Tibial nerve (tissue), 4 donors: ENCODE measurements around the gene ZNF326. TPM values are rescaled to one million over a fixed set of nuclear protein-coding genes. Genes with fewer than 3 reads are reported as not detected.

ENCODE experiments used
- DNase-seq, 2 donors: peaks; one replicate each; pipeline ENCODE4 v3.0.0-alpha.2; 2019; ENCODE audit warnings: low spot score in 2 of 2
- H3K27ac ChIP-seq, 4 donors: fragments of 200-600 bp; sonication (generic) in 3 of 4; one replicate each; pipeline ENCODE4 v1.5.1; 2017 to 2019; ENCODE audit warnings: mild to moderate bottlenecking in 1 of 4
- H3K27me3 ChIP-seq, 2 donors: fragments of 200-600 bp; sonication (generic) in 1 of 2; one replicate each; pipeline versions ENCODE4 v1.5.1 to v1.6.0; 2017 to 2019
- H3K36me3 ChIP-seq, 3 donors: fragments of 200-600 bp; sonication (generic); one replicate each; pipeline ENCODE4 v1.5.1; 2018 to 2019
- H3K4me1 ChIP-seq, 4 donors: fragments of 200-600 bp; sonication (generic) in 3 of 4; one replicate each; pipeline ENCODE4 v1.5.1; 2017 to 2019
- H3K4me3 ChIP-seq, 4 donors: fragments of 200-600 bp; sonication (generic) in 3 of 4; one replicate each; pipeline ENCODE4 v1.5.1; 2017 to 2019; ENCODE audit warnings: mild to moderate bottlenecking in 1 of 4, moderate library complexity in 1 of 4
- H3K9me3 ChIP-seq, 4 donors: fragments of 200-600 bp; sonication (generic) in 3 of 4; one replicate each; pipeline ENCODE4 v1.5.1; 2017 to 2019
- EP300 ChIP-seq, 2 donors: sonication (generic); formaldehyde crosslinking; IDR thresholded peaks; one replicate each; pipeline ENCODE4 v1.6.1; 2017; ENCODE audit warnings: antibody characterized with exemption in 2 of 2, mild to moderate bottlenecking in 1 of 2
- POLR2A ChIP-seq, 2 donors: fragments of 450-650 bp; IDR thresholded peaks; one replicate each; pipeline ENCODE4 v1.6.1; 2017; ENCODE audit warnings: antibody characterized with exemption in 2 of 2, mild to moderate bottlenecking in 2 of 2, moderate library complexity in 2 of 2
- WGBS, 2 donors: methylation state at CpG; one replicate each; pipeline ENCODE4 v1.1.5; 2018; 5-methylcytosine and 5-hydroxymethylcytosine counted together
- total RNA-seq, 4 donors: library from RNA; depleted of rRNA; stranded (reverse); fragments of >200 nt; gene quantifications; one replicate each; pipeline ENCODE4 v1.1.0, GENCODE V29; 2016
- TF ChIP-seq, protein P1 (sequence below), 5 experiments: fragments of 200-600 bp in 3 of 5; fragments of 450-650 bp in 2 of 5; sonication (generic) in 3 of 5; IDR thresholded peaks; one replicate each; pipeline ENCODE4 v1.5.1; 2016 to 2019; ENCODE audit warnings: antibody characterized with exemption in 5 of 5, mild to moderate bottlenecking in 3 of 5, moderate library complexity in 2 of 5

ZNF326 gene
- total RNA-seq, 4 donors from 2014 or later: 16.5 to 27.4 (median 24.2) TPM

- TF ChIP-seq, protein P1, sequence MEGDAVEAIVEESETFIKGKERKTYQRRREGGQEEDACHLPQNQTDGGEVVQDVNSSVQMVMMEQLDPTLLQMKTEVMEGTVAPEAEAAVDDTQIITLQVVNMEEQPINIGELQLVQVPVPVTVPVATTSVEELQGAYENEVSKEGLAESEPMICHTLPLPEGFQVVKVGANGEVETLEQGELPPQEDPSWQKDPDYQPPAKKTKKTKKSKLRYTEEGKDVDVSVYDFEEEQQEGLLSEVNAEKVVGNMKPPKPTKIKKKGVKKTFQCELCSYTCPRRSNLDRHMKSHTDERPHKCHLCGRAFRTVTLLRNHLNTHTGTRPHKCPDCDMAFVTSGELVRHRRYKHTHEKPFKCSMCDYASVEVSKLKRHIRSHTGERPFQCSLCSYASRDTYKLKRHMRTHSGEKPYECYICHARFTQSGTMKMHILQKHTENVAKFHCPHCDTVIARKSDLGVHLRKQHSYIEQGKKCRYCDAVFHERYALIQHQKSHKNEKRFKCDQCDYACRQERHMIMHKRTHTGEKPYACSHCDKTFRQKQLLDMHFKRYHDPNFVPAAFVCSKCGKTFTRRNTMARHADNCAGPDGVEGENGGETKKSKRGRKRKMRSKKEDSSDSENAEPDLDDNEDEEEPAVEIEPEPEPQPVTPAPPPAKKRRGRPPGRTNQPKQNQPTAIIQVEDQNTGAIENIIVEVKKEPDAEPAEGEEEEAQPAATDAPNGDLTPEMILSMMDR (IDR thresholded peaks at IDR 0.05): no peak
- TF ChIP-seq POLR2A (IDR thresholded peaks at IDR 0.05) (no peak), EP300 (IDR thresholded peaks at IDR 0.05) (no peak)
- no peak for DNase-seq
- H3K4me1 ChIP-seq: no peaks in the 10 kb centered on the region
- H3K27ac ChIP-seq: no peak overlapping the region
- H3K9me3 ChIP-seq: peaks cover 0 to 3% (median 0%) of the 10 kb centered on the region in 4 donors
- H3K36me3 ChIP-seq: no peaks in the 10 kb centered on the region
- H3K4me3 ChIP-seq: no peak overlapping the region
- H3K27me3 ChIP-seq: no peaks in the 10 kb centered on the region
- WGBS, 2 donors: 47 to 54% methylated on average over 3 of the region's 3 CpGs
Observed at GRCh38 chr1:90067194-90067931, 72.5 kb downstream of the ZNF326 start.

GRCh38 chr1:90068611-90069280 is 73.8 kb downstream of the ZNF326 start:
- no peak overlapping the region for H3K27ac ChIP-seq
- TF ChIP-seq, protein P1 (IDR thresholded peaks at IDR 0.05): no peak
- TF ChIP-seq EP300 (IDR thresholded peaks at IDR 0.05) (no peak), POLR2A (IDR thresholded peaks at IDR 0.05) (no peak)

DNA sequence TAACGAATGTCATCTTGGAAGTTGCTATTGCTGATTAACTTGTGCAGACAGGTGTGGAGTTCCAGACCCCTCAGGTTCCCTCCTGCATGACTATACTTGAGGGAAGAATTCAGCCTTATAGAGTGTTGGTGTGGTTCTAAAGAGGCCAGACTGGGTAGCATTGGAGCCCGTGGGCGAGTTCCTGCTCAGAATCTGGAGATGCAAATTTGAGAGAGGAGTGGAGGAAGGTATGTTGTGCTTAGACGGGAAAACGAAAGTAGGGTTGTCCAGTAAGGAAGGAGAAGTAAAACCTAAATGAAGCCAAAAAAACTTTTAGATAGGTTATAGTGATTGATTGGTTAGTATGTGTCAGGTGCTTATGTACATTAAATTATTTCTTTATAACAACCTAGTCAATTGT is 79.2 kb downstream of the ZNF326 start:
- no peak for DNase-seq
- H3K4me3 ChIP-seq: no peak overlapping the region
- WGBS, 2 donors: 68 to 75% methylated on average over 5 of the region's 5 CpGs
- no peaks in the 10 kb centered on the region for H3K9me3 ChIP-seq
- TF ChIP-seq, protein P1 (IDR thresholded peaks at IDR 0.05): no peak
- TF ChIP-seq EP300 (IDR thresholded peaks at IDR 0.05) (no peak), POLR2A (IDR thresholded peaks at IDR 0.05) (no peak)
- H3K27ac ChIP-seq: no peak overlapping the region
- H3K27me3 ChIP-seq: no peaks in the 10 kb centered on the region
- H3K36me3 ChIP-seq: no peaks in the 10 kb centered on the region
- no peaks in the 10 kb centered on the region for H3K4me1 ChIP-seq

More at GRCh38 chr1:90068611-90069280, 73.8 kb downstream of the ZNF326 start:
- 88 to 90% methylated on average over 5 of the region's 5 CpGs for WGBS, 2 donors
- no peak overlapping the region for H3K4me3 ChIP-seq
- H3K36me3 ChIP-seq: no peaks in the 10 kb centered on the region
- H3K27me3 ChIP-seq: no peaks in the 10 kb centered on the region
- no peaks in the 10 kb centered on the region for H3K4me1 ChIP-seq
- DNase-seq: no peak
- peaks cover 0 to 3% (median 0%) of the 10 kb centered on the region in 4 donors for H3K9me3 ChIP-seq

DNA sequence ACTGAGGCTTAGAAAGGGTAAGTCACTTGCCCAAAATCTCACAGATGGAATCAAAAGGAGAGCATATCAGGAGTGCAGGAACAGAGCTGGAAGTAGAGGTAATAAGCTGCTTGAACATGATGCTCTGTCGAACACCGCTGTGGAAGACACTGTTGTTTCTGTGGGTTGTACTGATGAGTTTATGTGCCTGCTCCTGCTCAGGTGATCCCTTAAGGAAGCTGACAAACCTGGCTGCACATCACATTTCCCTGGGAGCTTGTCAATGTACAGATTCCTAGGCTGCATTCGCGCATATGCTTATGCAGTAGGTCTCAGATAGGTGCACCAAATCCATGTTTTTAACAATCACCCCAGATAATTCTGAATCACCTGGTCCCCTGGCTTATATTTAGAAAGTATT is 79.7 kb downstream of the ZNF326 start:
- 79 to 83% methylated on average over 4 of the region's 4 CpGs for WGBS, 2 donors
- no peak for DNase-seq
- H3K27ac ChIP-seq: no peak overlapping the region
- no peak overlapping the region for H3K4me3 ChIP-seq
- TF ChIP-seq POLR2A (IDR thresholded peaks at IDR 0.05): no peak
- TF ChIP-seq, protein P1 (IDR thresholded peaks at IDR 0.05): no peak
- no peak for TF ChIP-seq EP300 (IDR thresholded peaks at IDR 0.05)
- H3K36me3 ChIP-seq: no peaks in the 10 kb centered on the region
- H3K27me3 ChIP-seq: no peaks in the 10 kb centered on the region
- H3K9me3 ChIP-seq: no peaks in the 10 kb centered on the region
- no peaks in the 10 kb centered on the region for H3K4me1 ChIP-seq

GRCh38 chr1:90074970-90075391 is 80.1 kb downstream of the ZNF326 start:
- DNase-seq: no peak
- TF ChIP-seq, protein P1 (IDR thresholded peaks at IDR 0.05): no peak
- TF ChIP-seq POLR2A (IDR thresholded peaks at IDR 0.05): no peak
- no peaks in the 10 kb centered on the region for H3K9me3 ChIP-seq
- H3K27me3 ChIP-seq: no peaks in the 10 kb centered on the region
- H3K27ac ChIP-seq: no peak overlapping the region
- WGBS, 2 donors: 33 to 40% methylated on average over 1 of the region's 1 CpG
- H3K4me3 ChIP-seq: no peak overlapping the region
- H3K4me1 ChIP-seq: no peaks in the 10 kb centered on the region
- H3K36me3 ChIP-seq: no peaks in the 10 kb centered on the region
